Skeletal muscle tissue (tissue), 4 donors: ENCODE data around the gene LCA5L. TPM values are rescaled to one million over a fixed set of nuclear protein-coding genes. Genes with fewer than 3 reads are reported as not detected.
"Not testable (repeated sequence)": the region's sequence is repeated elsewhere in the genome, so short reads cannot be mapped to it uniquely, and the experiment has no call there.

Source experiments
- H3K27ac ChIP-seq: one replicate; pipeline ENCODE4 v1.7.0; 2013; ENCODE audit warnings: mild to moderate bottlenecking, low read depth, low read length, inconsistent platforms
- H3K27me3 ChIP-seq, 3 donors: one replicate each; pipeline ENCODE4 v1.7.0; 2013; ENCODE audit warnings: low read length in 3 of 3; ENCODE audit not compliant: control insufficient read depth in 3 of 3, insufficient read depth in 3 of 3
- H3K36me3 ChIP-seq, 3 donors: one replicate each; pipeline ENCODE4 v1.7.0; 2013; ENCODE audit warnings: low read length in 3 of 3; ENCODE audit not compliant: control insufficient read depth in 3 of 3, insufficient read depth in 3 of 3
- H3K4me1 ChIP-seq, 3 donors: one replicate each; pipeline ENCODE4 v1.7.0; 2013; ENCODE audit warnings: low read length in 3 of 3, mild to moderate bottlenecking in 3 of 3; ENCODE audit not compliant: control insufficient read depth in 3 of 3, insufficient read depth in 3 of 3
- H3K4me3 ChIP-seq, 3 donors: one replicate each; pipeline ENCODE4 v1.7.0; 2013; ENCODE audit warnings: low read length in 3 of 3
- H3K9ac ChIP-seq, 3 donors: one replicate each; pipeline ENCODE4 v1.7.0; 2013; ENCODE audit warnings: low read length in 3 of 3, mild to moderate bottlenecking in 3 of 3, moderate library complexity in 2 of 3, low read depth in 1 of 3
- H3K9me3 ChIP-seq, 3 donors: one replicate each; pipeline ENCODE4 v1.7.0; 2013; ENCODE audit warnings: low read length in 3 of 3; ENCODE audit not compliant: control insufficient read depth in 3 of 3
- total RNA-seq: library from RNA; depleted of rRNA; stranded (reverse); fragments of >200 nt; gene quantifications from one replicate; pipeline ENCODE4 v1.2.3, GENCODE V29; 2014
- donor health status: Osteomylitis.

LCA5L gene
- total RNA-seq, 1 donor from 2014 or later = 0.52 TPM

GRCh38 chr21:39379986-39380891 lies 65.3 kb downstream of the LCA5L start:
- Histone ChIP-seq H3K36me3 (peaks cover 0 to 2% (median 0%) of the 10 kb centered on the region in 3 donors), H3K4me3 (peak overlapping the region; percentile 92 to 97 (median 94))

GRCh38 chr21:39377444-39378050 lies 68.0 kb downstream of the LCA5L start:
- Histone ChIP-seq H3K27me3 (peaks cover 0 to 3% (median 0%) of the 10 kb centered on the region in 3 donors), H3K27ac (no peak overlapping the region), H3K4me1 (peaks cover 7 to 13% (median 10%) of the 10 kb centered on the region in 3 donors), H3K4me3 (no peak overlapping the region), H3K36me3 (no peaks in the 10 kb centered on the region), H3K9me3 (no peaks in the 10 kb centered on the region), H3K9ac (no peak overlapping the region)

More at GRCh38 chr21:39379986-39380891, 65.3 kb downstream of the LCA5L start:
- peaks cover 7 to 18% (median 12%) of the 10 kb centered on the region in 3 donors for H3K4me1 ChIP-seq
- peak overlapping the region; percentile 94 for H3K27ac ChIP-seq
- no peaks in the 10 kb centered on the region for H3K9me3 ChIP-seq
- no peaks in the 10 kb centered on the region for H3K27me3 ChIP-seq
- peak overlapping the region; percentile 94 to 97 (median 95) for H3K9ac ChIP-seq

- Histone ChIP-seq H3K4me1 (peaks cover 0 to 3% (median 3%) of the 10 kb centered on the region in 3 donors), H3K36me3 (no peaks in the 10 kb centered on the region), H3K27me3 (peaks cover 0 to 6% (median 0%) of the 10 kb centered on the region in 3 donors), H3K27ac (no peak overlapping the region), H3K4me3 (no peak overlapping the region), H3K9me3 (no peaks in the 10 kb centered on the region), H3K9ac (no peak overlapping the region)
These were observed 70.1 kb downstream of the LCA5L start for GRCh38 chr21:39375446-39375845.

- Histone ChIP-seq H3K27ac (no peak overlapping the region), H3K9me3 (no peaks in the 10 kb centered on the region), H3K27me3 (peaks cover 0 to 6% (median 0%) of the 10 kb centered on the region in 3 donors), H3K9ac (no peak overlapping the region), H3K36me3 (no peaks in the 10 kb centered on the region), H3K4me3 (no peak overlapping the region), H3K4me1 (no peaks in the 10 kb centered on the region)
These were observed 71.5 kb downstream of the LCA5L start for GRCh38 chr21:39374046-39374445.

GRCh38 chr21:39373634-39374033 lies 71.9 kb downstream of the LCA5L start:
- Histone ChIP-seq H3K4me3 (no peak overlapping the region), H3K36me3 (no peaks in the 10 kb centered on the region), H3K4me1 (no peaks in the 10 kb centered on the region), H3K9me3 (no peaks in the 10 kb centered on the region), H3K27ac (no peak overlapping the region), H3K9ac (no peak overlapping the region), H3K27me3 (peaks cover 0 to 6% (median 0%) of the 10 kb centered on the region in 3 donors)

- not testable (repeated sequence) for H3K36me3 ChIP-seq, H3K27ac ChIP-seq, H3K4me3 ChIP-seq, H3K9ac ChIP-seq, H3K4me1 ChIP-seq, H3K27me3 ChIP-seq, H3K9me3 ChIP-seq
These were observed 75.7 kb downstream of the LCA5L start for GRCh38 chr21:39369896-39370288.

GRCh38 chr21:39367783-39368182 lies 77.8 kb downstream of the LCA5L start:
- Histone ChIP-seq H3K4me1 (no peaks in the 10 kb centered on the region), H3K36me3 (no peaks in the 10 kb centered on the region), H3K9ac (no peak overlapping the region)

GRCh38 chr21:39366563-39366962 lies 79.0 kb downstream of the LCA5L start:
- H3K4me3 ChIP-seq = no peak overlapping the region
- no peaks in the 10 kb centered on the region for H3K9me3 ChIP-seq
- H3K27me3 ChIP-seq = peaks cover 0 to 3% (median 0%) of the 10 kb centered on the region in 3 donors
- no peak overlapping the region for H3K9ac ChIP-seq
- no peaks in the 10 kb centered on the region for H3K36me3 ChIP-seq
- no peak overlapping the region for H3K27ac ChIP-seq
- no peaks in the 10 kb centered on the region for H3K4me1 ChIP-seq

More at GRCh38 chr21:39367783-39368182, 77.8 kb downstream of the LCA5L start:
- Histone ChIP-seq H3K9me3 (no peaks in the 10 kb centered on the region), H3K4me3 (no peak overlapping the region), H3K27ac (no peak overlapping the region), H3K27me3 (peaks cover 0 to 3% (median 0%) of the 10 kb centered on the region in 3 donors)

GRCh38 chr21:39364949-39365348 lies 80.6 kb downstream of the LCA5L start:
- H3K9me3 ChIP-seq = no peaks in the 10 kb centered on the region
- H3K36me3 ChIP-seq = no peaks in the 10 kb centered on the region
- no peak overlapping the region for H3K27ac ChIP-seq
- no peaks in the 10 kb centered on the region for H3K27me3 ChIP-seq
- no peaks in the 10 kb centered on the region for H3K4me1 ChIP-seq
- no peak overlapping the region for H3K4me3 ChIP-seq
- H3K9ac ChIP-seq = no peak overlapping the region
